ENCODE measurements around the gene MPRIP.

The MPRIP gene

GRCh38 chr17:17124341-17124740, 82.1 kb downstream of the MPRIP start:
- no peak overlapping the region for H3K4me3 ChIP-seq (ENCODE audit: low read depth, low read length)
- no peak for DNase-seq (ENCODE audit: low read depth)
- TF ChIP-seq CTCF (IDR thresholded peaks at IDR 0.05; ENCODE audit: low read depth, low read length, missing control alignments), result no peak
- in situ Hi-C loops (cut with HindIII; ENCODE audit: low sequenced_read_pairs), result no loop called here

- no peak overlapping the region for H3K4me3 ChIP-seq (ENCODE audit: low read depth, low read length)
- DNase-seq (ENCODE audit: low read depth), result no peak
- no peak for TF ChIP-seq CTCF (IDR thresholded peaks at IDR 0.05; ENCODE audit: low read depth, low read length, missing control alignments)
- in situ Hi-C loops (cut with HindIII; ENCODE audit: low sequenced_read_pairs), result no loop called here
These were observed 83.2 kb downstream of the MPRIP start for GRCh38 chr17:17125136-17126084.

- no peak for TF ChIP-seq CTCF (IDR thresholded peaks at IDR 0.05; ENCODE audit: low read depth, low read length, missing control alignments)
- DNase-seq (ENCODE audit: low read depth), result no peak
- in situ Hi-C loops (cut with HindIII; ENCODE audit: low sequenced_read_pairs), result no loop called here
- no peak overlapping the region for H3K4me3 ChIP-seq (ENCODE audit: low read depth, low read length)
These were observed 84.2 kb downstream of the MPRIP start for GRCh38 chr17:17126131-17127110.

GRCh38 chr17:17127156-17127555, 84.9 kb downstream of the MPRIP start:
- no peak for TF ChIP-seq CTCF (IDR thresholded peaks at IDR 0.05; ENCODE audit: low read depth, low read length, missing control alignments)
- no peak overlapping the region for H3K4me3 ChIP-seq (ENCODE audit: low read depth, low read length)
- in situ Hi-C loops (cut with HindIII; ENCODE audit: low sequenced_read_pairs), result no loop called here
- DNase-seq (ENCODE audit: low read depth), result no peak

- in situ Hi-C loops (cut with HindIII; ENCODE audit: low sequenced_read_pairs), result no loop called here
- H3K4me3 ChIP-seq (ENCODE audit: low read depth, low read length), result no peak overlapping the region
- no peak for TF ChIP-seq CTCF (IDR thresholded peaks at IDR 0.05; ENCODE audit: low read depth, low read length, missing control alignments)
- no peak for DNase-seq (ENCODE audit: low read depth)
These were observed 85.6 kb downstream of the MPRIP start for GRCh38 chr17:17127730-17128291.

- no peak for TF ChIP-seq CTCF (IDR thresholded peaks at IDR 0.05; ENCODE audit: low read depth, low read length, missing control alignments)
- H3K4me3 ChIP-seq (ENCODE audit: low read depth, low read length), result no peak overlapping the region
- in situ Hi-C loops (cut with HindIII; ENCODE audit: low sequenced_read_pairs), result no loop called here
- no peak for DNase-seq (ENCODE audit: low read depth)
These were observed 86.3 kb downstream of the MPRIP start for GRCh38 chr17:17128476-17129075.

All from astrocyte of the cerebellum (primary cell).